Kidney epithelial cell (primary cell): ENCODE results near the gene FAM117A. TPM values are rescaled to one million over a fixed set of nuclear protein-coding genes. Genes with fewer than 3 reads are reported as not detected.
"Not testable (repeated sequence)": the region's sequence is repeated elsewhere in the genome, so short reads cannot be mapped to it uniquely, and the experiment has no call there.

Experiments used
- DNase-seq: peaks from one replicate; pipeline ENCODE4 v3.0.0-alpha.2; 2010; ENCODE audit warnings: low read depth
- H3K27me3 ChIP-seq: 2 replicates; pipeline ENCODE4 v1.6.0; 2011; ENCODE audit warnings: low read length; ENCODE audit not compliant: control insufficient read depth, insufficient read depth
- H3K36me3 ChIP-seq: 2 replicates; pipeline ENCODE4 v1.5.1; 2011; ENCODE audit warnings: low read length; ENCODE audit not compliant: control insufficient read depth, insufficient read depth
- H3K4me3 ChIP-seq: 2 replicates; pipeline ENCODE4 v1.5.1; 2011; ENCODE audit warnings: low read depth, mild to moderate bottlenecking, control low read depth, low read length
- total RNA-seq: library from RNA; depleted of rRNA; stranded (reverse); fragments of >200 nt; gene quantifications from 2 replicates; pipeline ENCODE4 v1.2.3, GENCODE V29; 2015
- TF ChIP-seq, protein P1 (sequence below): IDR thresholded peaks from 2 replicates; pipeline ENCODE4 v1.5.1; 2011; ENCODE audit warnings: mild to moderate bottlenecking, moderate library complexity, low read length, control low read depth, inconsistent platforms; ENCODE audit not compliant: insufficient read depth, poor library complexity, severe bottlenecking

Gene FAM117A
- total RNA-seq, 1 donor from 2014 or later: 10.5 TPM

DNA sequence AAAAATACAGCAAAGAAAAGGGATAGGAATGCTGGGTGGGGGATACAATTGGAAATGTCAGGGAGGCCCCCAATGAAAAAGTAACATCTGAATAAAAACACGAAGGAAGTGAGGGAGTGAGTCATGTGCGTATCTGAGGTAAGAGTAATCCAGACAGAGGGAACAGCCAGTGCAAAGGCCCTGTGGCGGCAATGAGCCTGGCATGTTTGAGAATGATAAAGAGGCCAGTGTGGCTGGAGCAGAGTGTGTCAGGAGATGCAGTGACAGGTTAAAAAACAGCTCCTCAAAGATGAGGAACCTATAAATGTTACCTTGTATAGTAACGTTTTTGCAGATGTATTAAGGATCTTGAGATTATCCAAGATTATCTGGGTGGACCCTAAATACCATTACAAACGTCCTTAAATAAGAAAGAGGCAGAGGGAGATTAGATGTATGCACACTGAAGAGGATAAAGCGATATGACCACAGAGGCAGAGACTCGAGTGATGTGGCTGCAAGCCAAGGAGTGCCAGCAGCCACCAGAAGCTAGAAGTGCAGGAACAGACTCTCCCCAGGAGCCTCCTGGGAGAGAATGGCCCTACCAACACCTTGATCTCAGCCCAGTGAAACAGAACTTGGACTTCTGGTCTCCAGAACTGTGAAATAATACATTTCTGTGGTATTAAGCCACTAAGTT, 38.3 kb downstream of the FAM117A start:
- no peaks in the 10 kb centered on the region for H3K36me3 ChIP-seq
- DNase-seq: no peak
- no peak overlapping the region for H3K4me3 ChIP-seq
- TF ChIP-seq, protein P1, sequence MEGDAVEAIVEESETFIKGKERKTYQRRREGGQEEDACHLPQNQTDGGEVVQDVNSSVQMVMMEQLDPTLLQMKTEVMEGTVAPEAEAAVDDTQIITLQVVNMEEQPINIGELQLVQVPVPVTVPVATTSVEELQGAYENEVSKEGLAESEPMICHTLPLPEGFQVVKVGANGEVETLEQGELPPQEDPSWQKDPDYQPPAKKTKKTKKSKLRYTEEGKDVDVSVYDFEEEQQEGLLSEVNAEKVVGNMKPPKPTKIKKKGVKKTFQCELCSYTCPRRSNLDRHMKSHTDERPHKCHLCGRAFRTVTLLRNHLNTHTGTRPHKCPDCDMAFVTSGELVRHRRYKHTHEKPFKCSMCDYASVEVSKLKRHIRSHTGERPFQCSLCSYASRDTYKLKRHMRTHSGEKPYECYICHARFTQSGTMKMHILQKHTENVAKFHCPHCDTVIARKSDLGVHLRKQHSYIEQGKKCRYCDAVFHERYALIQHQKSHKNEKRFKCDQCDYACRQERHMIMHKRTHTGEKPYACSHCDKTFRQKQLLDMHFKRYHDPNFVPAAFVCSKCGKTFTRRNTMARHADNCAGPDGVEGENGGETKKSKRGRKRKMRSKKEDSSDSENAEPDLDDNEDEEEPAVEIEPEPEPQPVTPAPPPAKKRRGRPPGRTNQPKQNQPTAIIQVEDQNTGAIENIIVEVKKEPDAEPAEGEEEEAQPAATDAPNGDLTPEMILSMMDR: no peak
- no peaks in the 10 kb centered on the region for H3K27me3 ChIP-seq

DNA sequence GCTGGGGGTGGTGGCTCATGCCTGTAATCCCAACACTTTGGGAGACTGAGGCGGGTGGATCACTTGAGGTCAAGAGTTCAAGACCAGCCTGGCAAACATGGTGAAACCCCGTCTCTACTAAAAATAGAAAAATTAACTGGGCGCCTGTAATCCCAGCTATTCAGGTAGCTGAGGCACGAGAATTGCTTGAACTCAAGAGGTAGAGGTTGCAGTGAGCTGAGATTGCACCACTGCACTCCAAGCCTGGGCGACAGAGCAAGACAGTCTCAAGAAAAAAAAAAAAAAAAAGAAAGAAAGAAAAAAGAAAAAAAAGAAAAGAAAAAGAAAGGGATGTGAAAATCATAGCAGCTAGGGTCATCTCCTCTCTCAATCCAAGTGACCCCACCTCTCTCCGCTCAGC, 39.4 kb downstream of the FAM117A start:
- not testable (repeated sequence) for H3K36me3 ChIP-seq, H3K27me3 ChIP-seq, DNase-seq, H3K4me3 ChIP-seq

DNA sequence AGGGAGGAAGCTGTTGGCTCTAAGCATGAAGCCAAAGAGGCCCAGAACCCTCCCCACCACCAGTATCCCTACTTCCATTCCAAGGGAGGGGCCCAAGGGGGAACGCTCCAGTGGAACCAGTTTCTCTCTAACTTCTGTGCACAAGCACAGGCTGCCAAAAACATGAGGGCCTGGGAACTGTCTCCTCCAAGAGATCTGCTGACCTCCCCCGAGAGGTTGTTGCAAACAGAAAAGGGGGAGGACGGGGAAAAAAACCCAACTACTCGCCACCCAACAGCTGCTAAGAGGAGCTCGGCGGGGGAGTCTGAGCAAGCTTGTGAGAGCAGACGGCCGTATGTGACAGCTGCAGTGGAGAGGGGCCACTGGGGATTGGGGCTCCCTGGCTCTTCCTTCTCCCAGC, 40.5 kb downstream of the FAM117A start:
- H3K27me3 ChIP-seq: no peaks in the 10 kb centered on the region
- H3K4me3 ChIP-seq: no peak overlapping the region
- TF ChIP-seq, protein P1: no peak
- no peak for DNase-seq
- H3K36me3 ChIP-seq: no peaks in the 10 kb centered on the region

DNA sequence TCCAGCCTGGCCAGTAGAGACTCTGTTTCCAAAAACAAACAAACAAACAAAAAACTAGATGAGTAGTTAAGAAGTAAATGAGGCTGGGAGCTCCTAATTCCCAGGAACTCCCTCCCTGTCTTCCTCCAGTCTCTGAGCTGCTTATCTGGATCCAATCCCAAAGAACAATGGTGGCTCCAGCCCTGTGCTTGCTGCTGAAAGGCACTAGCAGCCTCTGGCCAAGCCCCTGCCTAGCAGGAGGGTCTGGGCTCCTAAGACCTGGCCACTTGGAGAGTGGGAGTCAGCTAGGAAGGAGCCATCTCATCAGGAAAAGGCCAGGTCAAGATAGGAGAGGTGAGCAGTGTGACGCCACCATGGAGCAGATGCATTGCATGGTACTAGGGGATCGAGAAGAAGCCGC, 41.9 kb downstream of the FAM117A start:
- DNase-seq: no peak

DNA sequence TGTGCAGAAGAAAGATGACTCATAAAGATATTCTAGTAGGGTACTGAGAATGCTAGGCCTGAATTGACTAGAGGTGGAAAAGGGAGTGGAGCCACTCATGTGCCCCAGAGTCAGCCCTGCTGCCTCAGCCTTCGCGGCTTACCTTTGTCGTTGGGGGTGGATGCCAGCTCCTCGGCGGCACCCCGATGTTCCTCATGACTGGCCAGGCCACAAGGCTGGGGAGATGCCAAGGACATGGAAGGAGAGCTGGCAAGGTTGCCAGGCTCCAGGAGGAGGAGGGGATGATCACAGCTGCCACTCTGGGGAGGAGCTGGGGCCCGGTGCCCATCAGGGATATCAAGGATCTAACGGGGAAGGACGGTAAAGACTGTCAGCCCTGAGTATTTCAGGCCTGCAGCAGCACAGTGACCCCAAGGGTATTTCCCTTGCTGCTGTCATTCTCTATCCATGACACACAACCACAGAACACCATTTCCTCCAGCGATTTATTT, 46.5 kb downstream of the FAM117A start:
- H3K27me3 ChIP-seq: no peaks in the 10 kb centered on the region
- no peak overlapping the region for H3K4me3 ChIP-seq
- TF ChIP-seq, protein P1: no peak
- no peak for DNase-seq
- H3K36me3 ChIP-seq: no peaks in the 10 kb centered on the region

More for the DNA sequence above, 41.9 kb downstream of the FAM117A start:
- TF ChIP-seq, protein P1: no peak
- Histone ChIP-seq H3K4me3 (no peak overlapping the region), H3K36me3 (no peaks in the 10 kb centered on the region), H3K27me3 (no peaks in the 10 kb centered on the region)

DNA sequence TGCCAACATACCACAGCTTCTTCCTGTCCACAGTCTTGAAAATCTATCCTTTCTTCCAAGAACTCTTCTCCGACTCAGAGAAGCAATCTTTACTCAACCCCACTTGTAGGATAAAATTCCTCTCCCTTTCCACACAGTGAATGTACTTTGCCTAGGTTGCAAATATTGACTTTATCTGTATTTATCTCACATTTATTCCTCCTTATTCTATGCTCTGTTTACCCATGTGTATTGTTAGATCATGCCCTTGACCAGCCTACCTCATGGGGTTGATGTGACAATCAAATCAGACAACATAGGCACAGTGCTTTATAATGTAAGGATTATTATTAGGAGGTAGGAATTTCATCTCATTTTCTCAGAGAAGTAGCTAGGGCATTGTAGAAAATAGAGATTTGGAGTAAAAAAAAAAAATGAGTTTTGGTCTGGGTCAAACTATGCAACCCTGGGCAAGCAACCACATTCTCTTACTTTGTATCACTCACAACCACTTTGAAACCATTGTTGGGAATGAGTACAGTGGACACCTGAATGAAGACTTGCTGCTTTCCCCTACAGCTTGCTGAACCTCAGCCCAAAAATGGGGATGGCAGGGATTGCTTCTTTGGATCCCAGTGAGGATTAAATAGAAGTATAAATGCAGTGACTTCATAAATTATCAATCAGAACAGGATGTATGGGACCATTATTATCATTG, 47.1 kb downstream of the FAM117A start:
- TF ChIP-seq, protein P1: no peak
- Histone ChIP-seq H3K4me3 (no peak overlapping the region), H3K27me3 (no peaks in the 10 kb centered on the region), H3K36me3 (no peaks in the 10 kb centered on the region)
- DNase-seq: no peak
